Measurements from ENCODE around the gene YDJC. TPM values are rescaled to one million over a fixed set of nuclear protein-coding genes. Genes with fewer than 3 reads are reported as not detected.

Gene YDJC
- total and polyA plus RNA-seq, 2 of the 8 experiments (the other 6 are each of a cell fraction or from before 2014, with no cell fraction given), result 36.7 to 45.2 TPM

DNA sequence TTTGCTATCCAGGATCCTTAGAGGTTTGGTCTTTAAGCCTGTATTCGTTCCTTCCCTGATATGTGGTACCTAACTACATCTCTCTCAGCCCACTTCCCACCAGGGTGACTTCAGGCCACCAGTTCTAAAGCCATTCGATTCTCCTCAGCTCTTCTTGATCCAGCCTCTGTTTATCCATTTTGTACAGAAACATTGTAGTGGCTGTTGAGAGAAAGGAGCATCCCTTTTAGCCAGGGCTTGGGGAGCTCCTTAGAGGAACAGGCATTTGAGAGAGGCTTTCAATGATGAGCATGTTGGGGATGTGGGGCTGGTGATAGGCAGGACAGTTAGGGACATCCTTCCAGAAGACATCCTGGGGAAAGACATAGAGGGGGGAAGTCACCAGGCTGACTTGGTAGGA, 44.4 kb downstream of the YDJC start:
- Histone ChIP-seq H2BK20ac (ENCODE audit: low read length) (no peak overlapping the region), H4K91ac (replicated peaks; ENCODE audit: insufficient read length, low read length) (no peak overlapping the region), H3K4ac (replicated peaks; ENCODE audit: insufficient read length, low read depth, low read length) (no peak overlapping the region), H2BK12ac (ENCODE audit: low read depth, low read length) (no peak overlapping the region), H2AK5ac (ENCODE audit: low read depth, low read length) (no peak overlapping the region), H2BK5ac (ENCODE audit: low read depth, low read length) (no peak overlapping the region), H3K18ac (ENCODE audit: extremely low read depth, low read length) (no peak overlapping the region), H3K27me3 (replicated peaks in 1 of 4; ENCODE audit: control insufficient read depth in 3 of 4, extremely low read depth in 1 of 4, insufficient read depth in 3 of 4, low read length in 3 of 4) (no peaks in the 10 kb centered on the region), H3K23ac (ENCODE audit: insufficient read length) (no peak overlapping the region), H3K23me2 (ENCODE audit: low read depth, low read length) (no peaks in the 10 kb centered on the region), H4K8ac (ENCODE audit: extremely low read depth, insufficient read depth, low read length) (no peak overlapping the region), H3K9ac (replicated peaks in 1 of 4; ENCODE audit: extremely low read depth in 1 of 4, low read depth in 3 of 4, low read length in 3 of 4) (no peak overlapping the region), H3K9me3 (ENCODE audit: insufficient read depth in 2 of 2, low read depth in 1 of 2, low read length in 1 of 2) (no peaks in the 10 kb centered on the region), H3K56ac (replicated peaks; ENCODE audit: insufficient read length, low read depth, low read length) (no peak overlapping the region), H3K4me3 (ENCODE audit: extremely low read depth in 1 of 4, insufficient read depth in 2 of 4, low read depth in 3 of 4, low read length in 4 of 4) (no peak overlapping the region), H3K79me2 (ENCODE audit: control insufficient read depth in 1 of 2, insufficient read depth in 2 of 2, low read length in 2 of 2) (peaks cover 24 to 92% of the 10 kb centered on the region in 2 experiments), H3K14ac (ENCODE audit: insufficient read length) (no peak overlapping the region), H2BK120ac (replicated peaks; ENCODE audit: low read depth, low read length) (no peak overlapping the region), H3K79me1 (ENCODE audit: low read depth, low read length) (peaks cover 10% of the 10 kb centered on the region), H2BK15ac (ENCODE audit: low read length) (no peak overlapping the region), H4K20me1 (replicated peaks in 1 of 2; ENCODE audit: control insufficient read depth in 1 of 2, insufficient read depth in 2 of 2, low read length in 2 of 2) (peaks cover 18 to 35% of the 10 kb centered on the region in 2 experiments), H2AFZ (ENCODE audit: low read length) (no peak overlapping the region), H3K4me1 (replicated peaks in 1 of 4; ENCODE audit: control insufficient read depth in 3 of 4, insufficient read depth in 4 of 4, low read length in 3 of 4) (no peaks in the 10 kb centered on the region), H3K4me2 (ENCODE audit: insufficient read depth in 1 of 2, low read depth in 2 of 2, low read length in 2 of 2) (no peak overlapping the region), H4K5ac (ENCODE audit: insufficient read length, low read depth, low read length) (no peak overlapping the region), H3K27ac (ENCODE audit: low read depth, low read length) (no peak overlapping the region), H3K36me3 (ENCODE audit: control insufficient read depth in 2 of 4, insufficient read depth in 4 of 4, low read length in 3 of 4) (peaks cover 0 to 4% (median 0%) of the 10 kb centered on the region in 4 experiments; a peak in 2 of 8 replicates)
- POLR2A ChIA-PET (ENCODE audit: partially characterized antibody), result interaction anchor here (1.1 to 1.4 kb wide), 4 partner anchors 11 to 44 kb away, joined by 3 to 5 read pairs (median 4); partner anchors contain the start of gene YDJC
- 89% methylated on average over 2 of the region's 2 CpGs; no CpG with 5 or more reads in 1 of the 2 experiments for WGBS, 2 experiments (ENCODE audit: extremely low coverage in 1 of 2, insufficient coverage in 1 of 2, insufficient read length in 1 of 2, insufficient replicate concordance in 2 of 2, low coverage in 1 of 2, low lambda C conversion rate in 2 of 2, missing lambda C conversion rate in 1 of 2)
- no peak for FAIRE-seq
- CTCF ChIA-PET (ENCODE audit: partially characterized antibody), result interaction anchor here (1.2 to 2.0 kb wide), 7 partner anchors 8 to 45 kb away, joined by 3 to 7 read pairs (median 5); no protein-coding TSS in a partner anchor
- TF ChIP-seq POU5F1 (IDR thresholded peaks at IDR 0.05; ENCODE audit: low read depth, low read length), result no peak
- TF ChIP-seq RFX5 (IDR thresholded peaks at IDR 0.05; ENCODE audit: borderline replicate concordance, low read depth, low read length), result no peak
- DNase-seq (ENCODE audit: low read depth in 1 of 2, low spot score in 2 of 2), result no peak

All from H1 (cell line).